HG03108 (cell line): ENCODE data around the gene CD79B.
"Not testable (repeated sequence)": the region's sequence is repeated elsewhere in the genome, so short reads cannot be mapped to it uniquely, and the experiment has no call there.

Experiments
- ATAC-seq: cut with Tn5 transposase; IDR thresholded peaks from one replicate; pipeline ENCODE4 v1.9.1; 2021; ENCODE audit warnings: moderate library complexity; ENCODE audit not compliant: unreplicated experiment

Gene CD79B

DNA sequence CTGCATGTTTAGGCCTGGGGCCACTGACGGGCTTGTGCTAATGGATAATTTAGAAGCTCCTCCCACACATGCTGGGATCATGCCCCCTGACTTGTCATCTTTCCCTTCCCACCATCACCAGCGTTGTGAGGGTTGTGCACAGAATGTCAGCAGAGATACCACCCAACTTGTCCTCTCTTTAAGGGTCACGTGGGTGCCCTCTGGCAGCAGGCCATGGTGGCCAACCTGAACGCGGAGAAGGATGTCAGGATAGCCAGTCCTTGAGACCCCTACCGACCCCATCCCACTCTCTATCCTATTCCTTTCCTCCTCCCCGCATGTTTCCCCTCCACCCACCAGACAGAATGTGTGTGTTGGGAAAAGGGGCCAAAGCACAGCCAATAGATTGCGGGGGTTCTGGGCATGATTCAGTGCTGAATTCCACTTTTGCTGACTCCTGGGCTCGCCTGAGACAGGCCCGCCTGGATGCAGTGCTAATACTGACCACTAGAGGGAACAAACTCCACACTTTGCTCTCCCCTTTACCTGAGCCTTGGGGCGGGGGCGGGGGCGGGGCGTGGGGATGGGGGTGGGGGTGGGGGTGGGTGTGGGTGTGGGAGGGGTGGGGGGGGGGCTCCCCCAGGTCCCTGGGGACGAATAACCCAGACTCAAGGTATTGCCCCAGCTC lies 50.1 kb downstream of the CD79B start, which contains the start of gene GH2:
Gene GH2 (minus strand): TSS at position 10 of the 667 bp plus-strand sequence. CDS start 143 bp downstream, outside the sequence.
- no peak for ATAC-seq

DNA sequence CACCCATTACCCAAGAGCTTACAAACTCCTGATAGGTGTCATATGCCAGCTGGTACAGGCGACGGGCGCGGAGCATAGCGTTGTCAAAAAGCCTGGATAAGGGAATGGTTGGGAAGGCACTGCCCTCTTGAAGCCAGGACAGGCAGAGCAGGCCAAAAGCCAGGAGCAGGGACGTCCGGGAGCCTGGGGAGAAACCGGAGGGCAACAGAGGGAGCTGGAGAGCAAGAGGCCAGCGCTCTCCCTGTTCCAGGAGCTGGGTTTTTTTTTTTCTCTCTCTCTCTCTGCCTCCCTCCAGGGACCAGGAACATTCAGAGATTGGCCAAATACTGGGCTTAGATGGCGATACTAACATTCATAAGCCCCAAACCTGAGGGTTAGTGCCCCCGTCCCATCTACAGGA lies 50.8 kb downstream of the CD79B start:
- not testable (repeated sequence) for ATAC-seq

DNA sequence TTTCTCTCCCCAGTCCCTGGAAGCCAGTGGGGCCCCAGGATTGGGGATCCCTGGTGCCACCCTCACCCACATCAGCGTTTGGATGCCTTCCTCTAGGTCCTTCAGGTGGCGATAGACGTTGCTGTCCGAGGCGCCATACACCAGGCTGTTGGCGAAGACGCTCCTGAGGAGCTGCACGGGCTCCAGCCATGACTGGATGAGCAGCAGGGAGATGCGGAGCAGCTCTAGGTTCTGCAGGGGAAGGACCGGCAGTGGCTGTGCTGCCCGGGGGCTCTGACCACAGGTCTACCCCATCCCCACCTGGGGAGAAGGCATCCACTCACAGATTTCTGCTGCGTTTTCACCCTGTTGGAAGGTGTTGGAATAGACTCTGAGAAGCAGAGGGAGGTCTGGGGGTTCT lies 51.4 kb downstream of the CD79B start:
- ATAC-seq: no peak
